Osteoblast (primary cell): ENCODE measurements around the gene ORM1. TPM values are rescaled to one million over a fixed set of nuclear protein-coding genes. Genes with fewer than 3 reads are reported as not detected.

Experiments used
- DNase-seq: peaks from one replicate; pipeline ENCODE4 v3.0.0; 2011; ENCODE audit warnings: low spot score, mixed read lengths; ENCODE audit not compliant: insufficient read length; ENCODE audit errors: missing footprints
- H2AFZ ChIP-seq: 2 replicates; pipeline ENCODE4 v1.6.0; 2011; ENCODE audit warnings: mild to moderate bottlenecking, low read length
- H3K27ac ChIP-seq: 2 replicates; pipeline ENCODE4 v1.5.1; 2011; ENCODE audit warnings: mild to moderate bottlenecking, low read depth, low read length, moderate library complexity
- H3K27me3 ChIP-seq: 2 replicates; pipeline ENCODE4 v1.6.0; 2012; ENCODE audit warnings: mild to moderate bottlenecking, control low read depth, inconsistent platforms, low read length, moderate library complexity; ENCODE audit not compliant: insufficient read depth
- H3K36me3 ChIP-seq: 2 replicates; pipeline ENCODE4 v1.5.1; 2011; ENCODE audit warnings: mild to moderate bottlenecking, low read length, control low read depth, moderate library complexity; ENCODE audit not compliant: insufficient read depth
- H3K4me1 ChIP-seq: 2 replicates; pipeline ENCODE4 v1.5.1; 2011; ENCODE audit warnings: mild to moderate bottlenecking, low read length, control low read depth, moderate library complexity; ENCODE audit not compliant: insufficient read depth
- H3K4me2 ChIP-seq: 2 replicates; pipeline ENCODE4 v1.6.0; 2011; ENCODE audit warnings: mild to moderate bottlenecking, low read length; ENCODE audit not compliant: insufficient read depth
- H3K4me3 ChIP-seq: fragments of 200-600 bp; sonication (generic); 3 replicates; pipeline ENCODE4 v1.5.1; 2012; ENCODE audit warnings: mild to moderate bottlenecking, low read length, inconsistent platforms; ENCODE audit not compliant: insufficient read depth
- H3K79me2 ChIP-seq: 2 replicates; pipeline ENCODE4 v1.6.0; 2012; ENCODE audit warnings: mild to moderate bottlenecking, low read length, control low read depth, inconsistent platforms; ENCODE audit not compliant: insufficient read depth
- H3K9me3 ChIP-seq: 2 replicates; pipeline ENCODE4 v1.5.1; 2011; ENCODE audit warnings: low read depth, low read length, control low read depth
- H4K20me1 ChIP-seq: 2 replicates; pipeline ENCODE4 v1.6.0; 2012; ENCODE audit warnings: mild to moderate bottlenecking, low read length, control low read depth; ENCODE audit not compliant: insufficient read depth
- CTCF ChIP-seq: IDR thresholded peaks from 2 replicates; pipeline ENCODE4 v1.5.1; 2011; ENCODE audit warnings: mild to moderate bottlenecking, low read depth, low read length, moderate library complexity; ENCODE audit errors: extremely low read depth
- total RNA-seq: library from RNA; depleted of rRNA; stranded (reverse); fragments of >200 nt; gene quantifications from 2 replicates; pipeline ENCODE4 v1.2.3, GENCODE V29; 2012

ORM1 gene
- total RNA-seq, 1 donor = not detected

- no peak for DNase-seq
- Histone ChIP-seq H3K79me2 (no peaks in the 10 kb centered on the region), H3K4me3 (no peak overlapping the region), H3K27me3 (no peaks in the 10 kb centered on the region), H2AFZ (no peak overlapping the region), H4K20me1 (no peaks in the 10 kb centered on the region), H3K4me1 (peaks cover 27% of the 10 kb centered on the region), H3K27ac (no peak overlapping the region), H3K9me3 (no peaks in the 10 kb centered on the region), H3K4me2 (no peak overlapping the region), H3K36me3 (peaks cover 10% of the 10 kb centered on the region)
- TF ChIP-seq CTCF = no peak
Measured at GRCh38 chr9:114369216-114370130, 46.6 kb downstream of the ORM1 start.

- no peaks in the 10 kb centered on the region for H3K27me3 ChIP-seq
- H3K4me1 ChIP-seq = peaks cover 23% of the 10 kb centered on the region
- peaks cover 4% of the 10 kb centered on the region for H4K20me1 ChIP-seq
- no peak overlapping the region for H3K4me3 ChIP-seq
- H2AFZ ChIP-seq = no peak overlapping the region
- no peak for TF ChIP-seq CTCF
- H3K27ac ChIP-seq = no peak overlapping the region
- peaks cover 10% of the 10 kb centered on the region for H3K36me3 ChIP-seq
- no peaks in the 10 kb centered on the region for H3K9me3 ChIP-seq
- no peaks in the 10 kb centered on the region for H3K79me2 ChIP-seq
- no peak for DNase-seq
- no peak overlapping the region for H3K4me2 ChIP-seq
Measured at GRCh38 chr9:114370251-114370967, 47.5 kb downstream of the ORM1 start.

GRCh38 chr9:114370968-114371320 lies 48.0 kb downstream of the ORM1 start:
- Histone ChIP-seq H3K27me3 (no peaks in the 10 kb centered on the region), H2AFZ (no peak overlapping the region), H3K36me3 (peaks cover 10% of the 10 kb centered on the region), H3K4me2 (no peak overlapping the region), H4K20me1 (peaks cover 4% of the 10 kb centered on the region), H3K4me1 (peaks cover 19% of the 10 kb centered on the region), H3K9me3 (no peaks in the 10 kb centered on the region), H3K27ac (no peak overlapping the region), H3K4me3 (no peak overlapping the region), H3K79me2 (no peaks in the 10 kb centered on the region)
- no peak for TF ChIP-seq CTCF
- DNase-seq = no peak

GRCh38 chr9:114371343-114371944 lies 48.5 kb downstream of the ORM1 start:
- Histone ChIP-seq H2AFZ (no peak overlapping the region), H3K4me3 (no peak overlapping the region), H3K27me3 (no peaks in the 10 kb centered on the region), H4K20me1 (peaks cover 4% of the 10 kb centered on the region), H3K27ac (no peak overlapping the region), H3K36me3 (peaks cover 10% of the 10 kb centered on the region), H3K79me2 (no peaks in the 10 kb centered on the region), H3K9me3 (no peaks in the 10 kb centered on the region), H3K4me2 (no peak overlapping the region), H3K4me1 (peaks cover 15% of the 10 kb centered on the region)
- DNase-seq = no peak
- TF ChIP-seq CTCF = no peak
